DND-41 (cell line): ENCODE data around the gene ABHD1.

Source experiments
- ATAC-seq: fragments of 200-7000 bp; cut with Tn5 transposase; 3 replicates; pipeline ENCODE4 v1.9.1; 2021; ENCODE audit warnings: low read depth; ENCODE audit not compliant: insufficient read depth
- DNase-seq: peaks from one replicate; pipeline ENCODE4 v3.0.0-alpha.2; 2020
- H2AFZ ChIP-seq: 2 replicates; pipeline ENCODE4 v1.6.0; 2012; ENCODE audit warnings: low read depth, low read length
- H3K27ac ChIP-seq: 2 replicates; pipeline ENCODE4 v1.5.1; 2012; ENCODE audit warnings: low read length, inconsistent platforms
- H3K27me3 ChIP-seq: fragments of 200-600 bp; sonication (generic); 2 replicates; pipeline ENCODE4 v1.6.0; 2012; ENCODE audit warnings: low read length, mild to moderate bottlenecking, inconsistent platforms; ENCODE audit not compliant: insufficient read depth, poor library complexity
- H3K36me3 ChIP-seq: 2 replicates; pipeline ENCODE4 v1.5.1; 2012; ENCODE audit warnings: low read length, inconsistent platforms; ENCODE audit not compliant: insufficient read depth
- H3K4me1 ChIP-seq: 2 replicates; pipeline ENCODE4 v1.5.1; 2012; ENCODE audit warnings: mild to moderate bottlenecking, low read length; ENCODE audit not compliant: insufficient read depth
- H3K4me2 ChIP-seq: 2 replicates; pipeline ENCODE4 v1.6.0; 2012; ENCODE audit warnings: mild to moderate bottlenecking, moderate library complexity, low read length, inconsistent platforms; ENCODE audit not compliant: insufficient read depth
- H3K4me3 ChIP-seq, 2 experiments: fragments of 200-600 bp in 1 of 2; shearing (Covaris generic) in 1 of 2; 2 replicates each; pipeline ENCODE4 v1.5.1; 2012 to 2016; ENCODE audit warnings: inconsistent platforms in 2 of 2, low read length in 2 of 2, mild to moderate bottlenecking in 2 of 2, low read depth in 1 of 2, moderate library complexity in 1 of 2
- H3K79me2 ChIP-seq: 2 replicates; pipeline ENCODE4 v1.6.0; 2012; ENCODE audit warnings: low read length, inconsistent platforms; ENCODE audit not compliant: insufficient read depth
- H3K9ac ChIP-seq: 2 replicates; pipeline ENCODE4 v1.6.0; 2012; ENCODE audit warnings: low read depth, mild to moderate bottlenecking, inconsistent platforms, low read length, moderate library complexity
- H3K9me3 ChIP-seq: 2 replicates; pipeline ENCODE4 v1.5.1; 2012; ENCODE audit warnings: low read length, moderate library complexity, mild to moderate bottlenecking, inconsistent platforms; ENCODE audit not compliant: insufficient read depth, severe bottlenecking
- H4K20me1 ChIP-seq: 2 replicates; pipeline ENCODE4 v1.6.0; 2012; ENCODE audit warnings: low read length; ENCODE audit not compliant: insufficient read depth
- EZH2 ChIP-seq: IDR thresholded peaks from 3 replicates; pipeline ENCODE4 v1.6.1; 2012; ENCODE audit warnings: borderline replicate concordance, low read depth, mild to moderate bottlenecking, moderate library complexity, low read length, inconsistent platforms; ENCODE audit not compliant: severe bottlenecking
- TF ChIP-seq, protein P1 (sequence below): IDR thresholded peaks from 2 replicates; pipeline ENCODE4 v1.5.1; 2012; ENCODE audit warnings: borderline replicate concordance, low read length, moderate library complexity, mild to moderate bottlenecking; ENCODE audit not compliant: poor library complexity, severe bottlenecking; ENCODE audit errors: extremely low read depth

The ABHD1 gene

DNA sequence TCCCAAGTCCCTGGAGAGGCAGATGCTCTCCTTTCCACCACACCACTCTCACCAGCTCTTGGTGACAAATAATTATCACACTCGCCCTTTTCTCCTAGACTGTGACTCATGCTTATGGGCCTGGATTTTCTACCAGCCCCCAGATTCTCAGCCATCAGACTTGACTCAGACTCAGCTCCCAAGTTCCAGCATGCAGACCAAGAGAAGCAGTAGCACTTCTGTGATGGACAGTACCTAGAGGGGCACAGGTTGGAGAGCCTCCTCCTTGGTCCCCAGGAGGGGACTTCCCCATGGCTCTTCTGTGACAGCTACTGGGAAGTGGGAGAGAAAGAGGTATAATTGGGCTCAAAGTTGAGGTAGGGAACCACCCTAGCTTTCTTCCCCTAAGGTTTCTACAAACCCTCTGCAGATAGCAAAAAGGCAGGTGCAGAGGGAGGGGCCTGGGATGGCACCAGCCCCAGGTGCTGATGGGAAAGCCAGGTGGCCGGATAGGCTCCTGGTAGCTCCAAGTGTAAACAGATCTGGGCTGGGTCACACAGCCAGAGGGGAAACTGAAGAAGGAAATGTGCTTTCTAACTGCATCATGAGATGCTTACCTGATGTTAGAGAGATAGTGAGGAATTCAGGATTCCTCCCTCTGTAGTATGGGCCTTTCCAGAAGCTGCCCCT is 29.3 kb downstream of the ABHD1 start:
- ATAC-seq, result no peak
- Histone ChIP-seq H2AFZ (no peak overlapping the region), H3K36me3 (no peaks in the 10 kb centered on the region), H3K27ac (no peak overlapping the region), H4K20me1 (no peaks in the 10 kb centered on the region), H3K9me3 (no peaks in the 10 kb centered on the region), H3K9ac (no peak overlapping the region), H3K4me1 (no peaks in the 10 kb centered on the region), H3K4me3 (no peak overlapping the region), H3K4me2 (no peak overlapping the region), H3K27me3 (peaks cover 2% of the 10 kb centered on the region), H3K79me2 (no peaks in the 10 kb centered on the region)
- DNase-seq, result no peak
- no peak for TF ChIP-seq EZH2
- TF ChIP-seq, protein P1, sequence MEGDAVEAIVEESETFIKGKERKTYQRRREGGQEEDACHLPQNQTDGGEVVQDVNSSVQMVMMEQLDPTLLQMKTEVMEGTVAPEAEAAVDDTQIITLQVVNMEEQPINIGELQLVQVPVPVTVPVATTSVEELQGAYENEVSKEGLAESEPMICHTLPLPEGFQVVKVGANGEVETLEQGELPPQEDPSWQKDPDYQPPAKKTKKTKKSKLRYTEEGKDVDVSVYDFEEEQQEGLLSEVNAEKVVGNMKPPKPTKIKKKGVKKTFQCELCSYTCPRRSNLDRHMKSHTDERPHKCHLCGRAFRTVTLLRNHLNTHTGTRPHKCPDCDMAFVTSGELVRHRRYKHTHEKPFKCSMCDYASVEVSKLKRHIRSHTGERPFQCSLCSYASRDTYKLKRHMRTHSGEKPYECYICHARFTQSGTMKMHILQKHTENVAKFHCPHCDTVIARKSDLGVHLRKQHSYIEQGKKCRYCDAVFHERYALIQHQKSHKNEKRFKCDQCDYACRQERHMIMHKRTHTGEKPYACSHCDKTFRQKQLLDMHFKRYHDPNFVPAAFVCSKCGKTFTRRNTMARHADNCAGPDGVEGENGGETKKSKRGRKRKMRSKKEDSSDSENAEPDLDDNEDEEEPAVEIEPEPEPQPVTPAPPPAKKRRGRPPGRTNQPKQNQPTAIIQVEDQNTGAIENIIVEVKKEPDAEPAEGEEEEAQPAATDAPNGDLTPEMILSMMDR, result no peak

DNA sequence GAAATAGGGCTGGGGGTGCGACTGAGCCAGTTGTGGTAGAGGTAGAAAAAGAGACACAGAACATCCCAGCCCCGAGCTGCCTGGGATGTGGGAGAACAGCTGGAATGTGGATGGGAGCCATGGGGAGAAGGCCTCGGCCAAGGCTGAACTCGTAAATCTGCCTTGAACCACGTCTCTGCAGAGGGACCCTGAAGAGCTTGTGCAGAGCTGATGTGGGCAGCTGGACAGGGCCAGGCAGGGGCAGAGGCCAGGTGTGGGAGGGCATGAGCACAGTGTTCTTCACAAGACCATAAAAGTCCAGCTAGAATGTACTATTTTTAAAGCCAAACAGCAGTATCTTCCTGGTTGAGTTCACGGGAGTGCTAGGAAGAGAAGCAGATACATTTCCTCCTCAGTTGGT is 30.9 kb downstream of the ABHD1 start:
- Histone ChIP-seq H2AFZ (no peak overlapping the region), H3K4me3 (no peak overlapping the region), H3K9ac (no peak overlapping the region), H3K4me2 (no peak overlapping the region), H3K9me3 (no peaks in the 10 kb centered on the region), H3K27ac (no peak overlapping the region), H3K79me2 (no peaks in the 10 kb centered on the region), H3K4me1 (no peaks in the 10 kb centered on the region), H3K27me3 (peaks cover 5% of the 10 kb centered on the region), H4K20me1 (no peaks in the 10 kb centered on the region), H3K36me3 (no peaks in the 10 kb centered on the region)
- no peak for ATAC-seq
- TF ChIP-seq, protein P1, result no peak
- no peak for TF ChIP-seq EZH2
- no peak for DNase-seq

GRCh38 chr2:27155069-27155520 is 31.5 kb downstream of the ABHD1 start:
- H3K27me3 ChIP-seq, result peaks cover 5% of the 10 kb centered on the region
- TF ChIP-seq EZH2, result no peak
- TF ChIP-seq, protein P1, result no peak
- no peaks in the 10 kb centered on the region for H3K9me3 ChIP-seq
- no peak overlapping the region for H3K4me3 ChIP-seq
- H3K27ac ChIP-seq, result no peak overlapping the region
- ATAC-seq (no peak), DNase-seq (no peak)
- no peaks in the 10 kb centered on the region for H3K79me2 ChIP-seq
- no peaks in the 10 kb centered on the region for H3K4me1 ChIP-seq
- H2AFZ ChIP-seq, result no peak overlapping the region
- no peaks in the 10 kb centered on the region for H3K36me3 ChIP-seq
- no peak overlapping the region for H3K9ac ChIP-seq
- no peak overlapping the region for H3K4me2 ChIP-seq
- no peaks in the 10 kb centered on the region for H4K20me1 ChIP-seq

DNA sequence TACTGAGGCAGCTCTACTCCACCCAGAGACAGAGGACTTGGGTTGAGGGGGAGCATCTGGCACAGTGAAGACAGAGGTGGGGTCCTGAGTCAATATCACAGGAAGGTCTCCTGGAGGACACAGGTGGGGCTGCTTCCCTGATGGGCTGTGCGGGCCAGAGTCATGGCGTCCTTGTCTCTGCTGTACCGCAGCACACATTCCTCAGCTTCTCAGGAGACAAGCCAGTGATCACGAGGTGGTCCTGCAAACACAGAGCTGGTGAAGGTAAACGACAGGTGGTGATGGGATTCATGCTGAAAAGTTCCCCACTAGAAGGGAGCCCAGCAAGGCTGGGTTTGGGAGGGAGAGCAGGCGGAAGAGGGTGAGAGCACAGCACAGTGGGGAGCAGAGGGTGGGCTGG is 34.9 kb downstream of the ABHD1 start:
- Histone ChIP-seq H3K79me2 (no peaks in the 10 kb centered on the region), H3K9me3 (no peaks in the 10 kb centered on the region), H3K4me3 (no peak overlapping the region), H3K36me3 (no peaks in the 10 kb centered on the region), H3K9ac (no peak overlapping the region), H3K27me3 (peaks cover 3% of the 10 kb centered on the region), H2AFZ (no peak overlapping the region), H3K4me1 (no peaks in the 10 kb centered on the region), H3K27ac (no peak overlapping the region), H4K20me1 (no peaks in the 10 kb centered on the region), H3K4me2 (no peak overlapping the region)
- TF ChIP-seq EZH2, result no peak
- TF ChIP-seq, protein P1, result no peak
- DNase-seq (no peak), ATAC-seq (no peak)
